Stimulated activated CD4-positive, alpha-beta T cell treated with anti-CD3 and anti-CD28 coated beads, Interleukin-4, amount 100 ng/mL, for 4 hours (primary cell): ENCODE results near the gene TMEM132E.

Experiments
- DNase-seq, 2 experiments: peaks; one replicate each; pipeline ENCODE4 v3.0.0-alpha.2; 2020

The TMEM132E gene

GRCh38 chr17:34569591-34569990, 9.8 kb upstream of the TMEM132E start:
- DNase-seq = no peak

- DNase-seq = no peak
Measured at GRCh38 chr17:34570506-34570905, 8.9 kb upstream of the TMEM132E start.

DNA sequence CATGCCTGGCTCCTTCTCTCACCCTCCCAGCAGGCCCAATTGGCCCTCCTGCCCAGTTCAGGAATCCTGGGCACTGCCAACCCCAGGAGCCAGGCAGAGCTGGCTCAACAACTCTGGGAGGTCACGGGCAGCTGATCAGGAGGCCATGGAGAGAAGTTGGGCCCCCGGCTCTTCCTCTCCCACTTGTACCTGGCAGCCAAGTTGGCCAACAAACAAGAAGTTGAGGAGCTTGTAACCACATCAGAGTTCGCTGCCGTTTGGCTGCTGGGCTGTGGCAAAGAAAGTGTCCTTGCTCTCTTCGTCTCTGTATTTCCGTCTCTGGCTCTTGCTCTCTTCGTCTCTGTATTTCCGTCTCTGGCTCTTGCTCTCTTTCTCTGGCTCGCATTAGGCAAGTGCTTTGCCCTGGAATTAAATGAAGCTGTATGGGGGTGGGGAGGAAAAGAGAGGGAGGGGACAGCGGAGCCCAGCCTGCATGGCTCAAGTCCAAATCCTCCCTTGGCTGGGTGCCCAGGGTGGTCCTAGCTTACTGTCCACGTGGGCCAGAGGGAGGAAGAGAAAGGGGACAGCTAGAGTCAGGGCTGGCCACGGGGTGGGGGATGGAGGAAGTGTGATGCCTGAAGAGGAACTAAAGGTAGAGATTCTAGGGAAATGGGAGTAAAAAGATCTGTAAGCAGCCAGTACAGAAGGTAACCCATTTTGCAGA, 7.8 kb upstream of the TMEM132E start:
- no peak for DNase-seq

- DNase-seq = no peak
Measured at GRCh38 chr17:34572483-34572882, 6.9 kb upstream of the TMEM132E start.

DNA sequence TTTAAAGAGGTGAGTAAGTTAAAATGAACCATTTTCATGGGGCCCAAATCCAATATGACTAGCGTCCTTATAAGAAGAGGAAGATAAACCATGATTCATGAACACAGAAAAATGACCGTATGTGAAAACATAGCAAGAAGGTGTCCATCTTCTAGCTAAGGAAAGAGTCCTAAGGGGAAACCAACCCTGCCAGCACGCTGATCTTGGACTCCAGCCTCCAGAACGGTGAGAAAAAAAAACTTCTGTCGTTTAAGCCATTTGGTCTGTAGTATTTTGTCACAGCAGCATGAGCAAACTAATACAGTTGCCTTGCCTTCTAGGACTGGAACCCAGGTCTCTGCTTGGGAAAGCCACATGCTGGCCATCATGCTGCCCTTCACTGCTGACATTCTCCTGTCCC, 4.2 kb upstream of the TMEM132E start:
- DNase-seq = no peak

DNA sequence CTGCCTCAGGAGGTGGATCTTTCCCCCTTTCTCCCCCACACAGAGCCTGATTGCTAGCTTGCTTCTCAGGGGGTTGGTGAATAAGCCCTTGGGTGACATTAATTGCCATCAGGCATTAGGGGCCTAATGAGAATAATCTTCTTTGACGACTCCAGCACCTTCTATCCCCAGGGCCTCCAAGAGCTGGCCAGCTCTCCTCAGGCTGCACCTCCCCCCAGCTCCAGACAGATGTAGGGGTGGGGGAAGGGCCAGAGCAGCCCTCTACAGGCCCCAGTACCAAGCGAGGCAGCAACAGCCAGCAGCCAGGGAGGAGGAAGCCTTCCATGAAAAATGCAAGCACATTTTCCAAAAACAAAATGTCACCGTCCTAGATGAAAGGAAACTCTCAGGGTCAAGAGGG, 1.4 kb upstream of the TMEM132E start:
- DNase-seq = no peak

GRCh38 chr17:34578656-34579016, 746 bp upstream of the TMEM132E start:
- no peak for DNase-seq

GRCh38 chr17:34579979-34580684, 750 bp downstream of the TMEM132E start:
- no peak for DNase-seq

GRCh38 chr17:34580685-34581445, 1.5 kb downstream of the TMEM132E start:
- DNase-seq = peak in 1 of 2 experiments; percentile 23

DNA sequence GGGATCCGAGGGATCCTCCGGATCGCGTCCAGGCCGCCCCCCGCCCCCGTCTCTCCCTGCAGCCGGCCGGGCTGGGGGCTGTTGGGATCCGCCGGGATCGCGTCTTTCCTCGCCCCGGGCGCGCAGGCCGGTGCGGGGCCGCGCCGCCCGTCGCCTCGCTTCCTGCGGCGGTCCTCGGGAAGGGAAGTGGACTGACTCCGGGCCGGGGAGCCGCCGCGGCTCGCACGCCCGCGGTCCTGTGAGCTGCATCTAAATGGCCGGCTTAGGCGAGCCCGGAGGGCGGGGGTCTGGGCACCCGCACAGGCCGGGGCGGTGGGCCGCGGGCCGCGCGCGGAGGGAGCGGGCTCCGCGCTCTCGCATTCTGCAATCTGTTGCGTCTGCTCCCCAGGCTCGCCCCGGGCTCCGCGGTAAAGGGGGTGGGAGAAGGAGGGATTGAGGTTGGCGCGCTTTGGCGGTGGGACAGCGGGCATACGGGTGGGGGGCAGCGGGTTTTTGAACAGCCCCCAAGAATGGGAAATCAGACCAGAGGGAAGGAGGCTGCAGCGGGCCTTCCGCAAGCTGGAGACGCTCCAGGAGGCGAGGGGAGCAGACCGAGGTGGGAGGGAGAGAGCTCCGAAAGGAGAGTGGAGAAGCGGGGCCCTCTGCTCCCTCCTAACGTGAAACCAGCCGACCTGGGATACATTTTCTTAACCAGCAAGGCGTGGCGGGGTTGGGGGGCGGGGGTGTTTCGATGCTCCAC, 2.2 kb downstream of the TMEM132E start:
- DNase-seq = no peak

DNA sequence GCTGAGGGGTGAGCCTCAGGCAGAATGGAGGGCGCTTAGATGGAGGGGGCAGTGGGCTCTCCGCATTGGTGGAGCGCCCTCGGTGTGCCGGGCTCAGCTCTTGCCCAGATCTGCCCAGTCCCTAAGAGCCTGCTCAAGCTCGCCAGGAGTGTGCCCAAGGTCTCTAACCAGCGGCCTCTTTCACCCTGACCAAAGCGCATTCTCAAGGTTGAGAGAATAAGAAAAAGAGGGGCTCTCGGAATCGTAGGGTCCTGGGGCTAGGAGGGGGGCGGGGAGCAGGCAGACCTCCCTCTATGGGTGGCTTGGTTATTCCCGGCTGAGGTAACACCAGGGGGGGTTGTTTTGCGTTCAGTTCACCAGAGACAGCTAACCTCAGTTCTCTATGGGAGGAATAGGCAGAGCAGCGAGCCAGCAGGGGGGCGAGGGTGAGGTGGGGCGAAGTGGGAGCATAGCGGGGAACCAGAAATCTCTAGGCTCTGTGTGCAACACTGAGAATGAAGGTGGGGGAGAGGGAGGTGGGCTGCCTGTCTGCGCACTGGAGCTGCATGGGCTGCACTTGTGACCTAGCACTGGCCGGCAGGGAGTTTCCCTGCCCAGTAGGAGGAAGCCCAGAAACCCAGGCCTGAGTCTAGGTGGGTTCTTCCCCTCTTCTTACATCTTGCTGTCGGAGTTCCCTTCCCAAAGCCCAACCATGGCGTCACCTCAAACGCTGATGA, 3.0 kb downstream of the TMEM132E start:
- no peak for DNase-seq

- no peak for DNase-seq
Measured at GRCh38 chr17:34582901-34583245, 3.5 kb downstream of the TMEM132E start.

GRCh38 chr17:34584805-34585416, 5.5 kb downstream of the TMEM132E start:
- DNase-seq = no peak

DNA sequence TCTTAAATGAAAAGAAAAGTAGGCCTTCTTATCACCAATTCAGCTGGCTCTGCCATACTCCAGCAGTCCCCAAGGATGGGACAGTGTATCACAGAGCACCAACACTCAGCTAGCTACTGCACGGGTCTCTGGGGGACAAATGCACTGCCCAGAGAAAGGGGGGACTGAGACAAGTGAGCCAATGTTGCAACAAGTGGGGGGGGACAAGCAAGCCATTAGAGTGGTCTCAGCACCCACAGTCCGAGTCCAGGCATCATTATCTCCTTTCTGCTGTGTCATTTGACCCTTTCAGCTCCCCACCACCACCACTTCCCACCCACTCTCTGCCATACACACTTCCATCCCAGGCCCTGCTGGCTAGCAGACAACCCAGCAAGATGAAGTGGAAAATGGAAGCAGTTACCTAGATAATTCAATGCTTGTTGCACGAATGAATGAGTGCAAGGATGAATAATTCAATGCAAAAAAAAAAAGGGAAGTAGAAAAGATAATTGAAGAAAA, 7.0 kb downstream of the TMEM132E start:
- no peak for DNase-seq

DNA sequence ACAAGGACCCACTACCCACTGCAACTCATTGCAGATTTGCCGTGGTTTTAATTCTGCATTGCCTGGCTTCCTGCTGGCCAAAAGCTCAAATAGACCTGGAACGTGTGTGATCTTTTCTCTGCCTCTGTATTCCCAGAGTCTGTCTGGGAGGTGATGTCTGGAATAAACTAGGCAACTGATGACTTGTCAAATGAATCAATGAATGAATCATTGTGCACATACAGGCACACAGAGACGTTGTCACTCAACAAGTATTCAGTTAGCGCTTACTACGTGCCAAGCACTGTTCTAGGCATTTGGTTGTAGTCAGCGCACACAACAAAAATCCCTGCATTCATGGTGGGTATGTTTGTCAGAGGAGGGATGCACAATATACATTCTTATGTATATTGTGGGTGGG, 8.9 kb downstream of the TMEM132E start:
- no peak for DNase-seq

DNA sequence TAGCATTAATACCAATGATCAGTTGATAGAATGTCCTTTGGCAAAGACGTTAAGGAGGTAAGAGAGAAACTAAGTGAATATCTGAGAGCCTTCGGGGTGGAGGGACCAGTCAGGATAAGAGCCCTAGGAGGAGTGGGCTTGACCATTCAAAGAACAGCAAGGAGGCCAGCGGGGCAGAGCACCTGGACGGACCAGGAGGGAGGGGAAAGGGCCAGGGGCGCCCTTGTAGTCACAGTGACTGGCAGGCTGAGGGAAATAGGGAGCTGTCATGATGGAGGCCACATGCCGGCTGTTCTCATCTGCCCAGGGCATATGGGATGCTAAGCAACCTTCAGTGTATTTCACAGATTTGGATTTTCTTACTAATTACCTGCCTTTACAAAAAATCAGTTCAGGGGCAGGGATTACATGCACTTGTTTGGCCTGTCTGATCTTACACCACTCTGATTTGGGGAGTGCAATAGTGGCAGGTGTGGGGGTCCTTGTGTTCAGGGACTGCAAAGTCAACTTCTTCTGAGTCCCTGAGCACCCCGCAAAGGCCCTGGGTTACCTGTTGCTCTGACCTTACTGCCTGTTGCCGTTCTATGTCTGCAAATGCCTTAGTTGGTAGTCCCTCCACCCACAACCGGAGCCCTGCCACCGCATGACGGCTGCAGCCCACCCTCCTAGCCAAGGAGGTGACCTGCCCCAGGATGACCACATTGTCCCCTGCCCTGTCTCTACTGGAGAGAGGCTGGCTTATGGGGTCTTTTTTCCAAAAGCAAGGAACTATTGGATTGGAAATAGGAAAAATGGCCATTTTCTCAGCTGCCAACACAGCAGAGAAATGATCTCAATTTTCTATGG, 10.0 kb downstream of the TMEM132E start:
- DNase-seq = no peak

GRCh38 chr17:34592002-34592401, 12.6 kb downstream of the TMEM132E start:
- DNase-seq = no peak

GRCh38 chr17:34596920-34597319, 17.5 kb downstream of the TMEM132E start:
- DNase-seq = no peak

DNA sequence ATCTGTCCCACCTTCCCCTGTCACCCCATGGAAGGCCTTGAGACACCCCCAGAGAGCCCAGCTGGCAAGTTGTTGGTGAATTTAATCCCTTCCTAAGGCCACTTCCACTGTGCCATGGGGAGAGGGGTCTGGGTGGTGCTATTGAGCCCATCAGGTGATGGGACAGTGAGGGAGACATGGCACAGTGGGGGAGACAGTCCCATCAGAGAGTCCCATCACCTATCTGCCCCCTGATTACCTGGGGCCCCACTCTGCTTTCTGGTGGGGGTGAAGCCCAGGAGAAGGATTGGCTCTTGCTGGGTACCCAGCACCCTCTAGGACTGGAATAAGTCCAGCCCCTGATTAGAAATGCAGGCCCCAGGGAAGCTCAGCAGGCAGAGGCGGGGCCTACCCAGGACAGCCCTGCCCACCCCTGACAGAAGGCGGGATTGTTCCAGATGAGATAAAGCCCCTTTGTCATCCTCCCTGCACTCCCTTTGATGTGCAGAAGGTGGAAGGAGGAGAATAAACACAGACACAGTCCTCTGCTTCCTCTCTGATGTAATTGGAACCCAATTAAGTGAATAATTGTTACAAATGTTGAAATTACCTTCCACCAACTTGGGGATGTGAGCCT, 18.9 kb downstream of the TMEM132E start:
- DNase-seq = no peak

- no peak for DNase-seq
Measured at GRCh38 chr17:34601416-34601815, 22.0 kb downstream of the TMEM132E start.

- no peak for DNase-seq
Measured at GRCh38 chr17:34603974-34604373, 24.6 kb downstream of the TMEM132E start.
